Keratinocyte (primary cell): Measurements from ENCODE around the gene CD2AP. TPM values are rescaled to one million over a fixed set of nuclear protein-coding genes. Genes with fewer than 3 reads are reported as not detected.

Experiments used
- DNase-seq: peaks from one replicate; pipeline ENCODE4 v3.0.0-alpha.2; 2011; ENCODE audit warnings: low read depth, missing footprints, low spot score
- FAIRE-seq: peaks from 2 replicates; lab custom pipeline; 2011; peaks lifted over from hg19 to GRCh38; lab: Jason Lieb, UNC
- H2AFZ ChIP-seq: 2 replicates; pipeline ENCODE4 v1.6.0; 2012; ENCODE audit warnings: low read length, control low read depth, inconsistent platforms; ENCODE audit not compliant: control insufficient read depth
- H3K27ac ChIP-seq: 2 replicates; pipeline ENCODE4 v1.5.1; 2011; ENCODE audit warnings: low read length; ENCODE audit not compliant: control insufficient read depth, insufficient read depth
- H3K27me3 ChIP-seq: 3 replicates; pipeline ENCODE4 v1.6.0; 2011; ENCODE audit warnings: low read length; ENCODE audit not compliant: control insufficient read depth, insufficient read depth; ENCODE audit errors: extremely low read depth
- H3K36me3 ChIP-seq, 2 experiments: 2 replicates in 1 of 2; 3 replicates in 1 of 2; pipeline ENCODE4 v1.5.1; 2011; ENCODE audit warnings: low read length in 2 of 2, mild to moderate bottlenecking in 1 of 2; ENCODE audit not compliant: control insufficient read depth in 2 of 2, insufficient read depth in 2 of 2; ENCODE audit errors: extremely low read depth in 1 of 2
- H3K4me1 ChIP-seq: 3 replicates; pipeline ENCODE4 v1.5.1; 2011; ENCODE audit warnings: low read length; ENCODE audit not compliant: control insufficient read depth, insufficient read depth; ENCODE audit errors: extremely low read depth
- H3K4me2 ChIP-seq: 3 replicates; pipeline ENCODE4 v1.6.0; 2011; ENCODE audit warnings: low read depth, low read length; ENCODE audit not compliant: control insufficient read depth, insufficient read depth; ENCODE audit errors: extremely low read depth
- H3K4me3 ChIP-seq, 3 experiments: fragments of 200-600 bp in 1 of 3; sonication (generic) in 1 of 3; 2 replicates in 2 of 3; 3 replicates in 1 of 3; pipeline ENCODE4 v1.5.1; 2011 to 2016; ENCODE audit warnings: low read length in 3 of 3, mild to moderate bottlenecking in 3 of 3, control low read depth in 2 of 3, inconsistent platforms in 1 of 3, low read depth in 1 of 3, mixed read lengths in 1 of 3, mixed run types in 1 of 3, moderate library complexity in 1 of 3; ENCODE audit not compliant: control insufficient read depth in 2 of 3, insufficient read depth in 2 of 3; ENCODE audit errors: extremely low read depth in 1 of 3
- H3K79me2 ChIP-seq: 2 replicates; pipeline ENCODE4 v1.6.0; 2012; ENCODE audit warnings: low read length; ENCODE audit not compliant: control insufficient read depth, insufficient read depth
- H3K9ac ChIP-seq: 3 replicates; pipeline ENCODE4 v1.6.0; 2011; ENCODE audit warnings: low read length; ENCODE audit not compliant: control insufficient read depth, insufficient read depth; ENCODE audit errors: extremely low read depth
- H3K9me1 ChIP-seq: 3 replicates; pipeline ENCODE4 v1.6.0; 2011; ENCODE audit warnings: low read length; ENCODE audit not compliant: control insufficient read depth, insufficient read depth; ENCODE audit errors: extremely low read depth
- H3K9me3 ChIP-seq: 2 replicates; pipeline ENCODE4 v1.5.1; 2012; ENCODE audit warnings: low read depth, low read length; ENCODE audit not compliant: control insufficient read depth
- H4K20me1 ChIP-seq: 3 replicates; pipeline ENCODE4 v1.6.0; 2011; ENCODE audit warnings: low read length; ENCODE audit not compliant: control insufficient read depth, insufficient read depth; ENCODE audit errors: extremely low read depth
- EZH2 ChIP-seq: IDR thresholded peaks from one replicate; pipeline ENCODE4 v1.6.1; 2012; ENCODE audit warnings: inconsistent platforms, mild to moderate bottlenecking, low read length, moderate library complexity
- dilution Hi-C: fragments of 300-500 bp; cut with MboI; formaldehyde crosslinking; loops from one replicate; pipeline ENCODE4 v1.7.0; 2020; ENCODE audit warnings: low sequenced_read_pairs; ENCODE audit not compliant: extremely low pct_ligation_motif_present
- polyA plus RNA-seq, 5 experiments: library from polyadenylated mRNA; depleted of rRNA in 3 of 5; stranded (reverse) in 3 of 5; stranded (forward) in 1 of 5; unstranded in 1 of 5; fragments of >200 nt; gene quantifications; 1 replicate in 1 of 5; 2 replicates in 3 of 5; 3 replicates in 1 of 5; pipeline versions ENCODE4 v1.2.1 to v1.2.3, GENCODE V29; 2011 to 2012; ENCODE audit warnings: missing spikeins in 2 of 5, low read depth in 1 of 5, low replicate concordance in 1 of 5
- TF ChIP-seq, protein P1 (sequence below), 3 experiments: IDR thresholded peaks in 1 of 3; conservative IDR thresholded peaks in 1 of 3; optimal IDR thresholded peaks in 1 of 3; 2 replicates in 2 of 3; 3 replicates in 1 of 3; pipeline versions ENCODE3 to v1.5.1; 2011; ENCODE audit warnings: low read length in 3 of 3, mild to moderate bottlenecking in 3 of 3, moderate library complexity in 2 of 3, control low read depth in 1 of 3, inconsistent platforms in 1 of 3; ENCODE audit not compliant: insufficient read depth in 2 of 3; ENCODE audit errors: extremely low read depth in 1 of 3

The CD2AP gene
- polyA plus RNA-seq, 1 donor (not counting 4 experiments of a cell fraction or from before 2014, with no cell fraction given), result 23.9 TPM

DNA sequence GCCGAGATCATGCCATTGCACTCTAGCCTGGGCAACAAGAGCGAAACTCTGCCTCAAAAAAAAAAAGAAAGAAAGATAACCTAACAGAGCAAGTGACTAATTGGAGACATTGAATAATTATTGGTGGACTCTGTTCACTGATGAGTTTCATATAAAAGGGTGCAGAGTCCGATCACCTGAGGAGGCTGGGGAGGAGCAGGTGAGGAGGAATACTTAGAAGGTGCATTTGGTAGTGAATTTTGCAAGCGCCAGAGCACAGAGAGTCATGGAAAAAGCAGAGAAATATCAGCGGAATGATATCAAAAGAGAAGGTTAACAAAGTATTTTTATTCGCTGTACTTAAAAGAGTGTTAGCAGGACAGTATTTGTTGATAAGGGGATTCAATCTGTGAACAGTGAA, 44.4 kb downstream of the CD2AP start:
- no peaks in the 10 kb centered on the region for H3K4me1 ChIP-seq
- H3K79me2 ChIP-seq, result peaks cover 73% of the 10 kb centered on the region
- no peaks in the 10 kb centered on the region for H4K20me1 ChIP-seq
- H3K27ac ChIP-seq, result no peak overlapping the region
- no peak overlapping the region for H3K4me2 ChIP-seq
- dilution Hi-C loops, result no loop called here
- TF ChIP-seq EZH2, result no peak
- TF ChIP-seq, protein P1, sequence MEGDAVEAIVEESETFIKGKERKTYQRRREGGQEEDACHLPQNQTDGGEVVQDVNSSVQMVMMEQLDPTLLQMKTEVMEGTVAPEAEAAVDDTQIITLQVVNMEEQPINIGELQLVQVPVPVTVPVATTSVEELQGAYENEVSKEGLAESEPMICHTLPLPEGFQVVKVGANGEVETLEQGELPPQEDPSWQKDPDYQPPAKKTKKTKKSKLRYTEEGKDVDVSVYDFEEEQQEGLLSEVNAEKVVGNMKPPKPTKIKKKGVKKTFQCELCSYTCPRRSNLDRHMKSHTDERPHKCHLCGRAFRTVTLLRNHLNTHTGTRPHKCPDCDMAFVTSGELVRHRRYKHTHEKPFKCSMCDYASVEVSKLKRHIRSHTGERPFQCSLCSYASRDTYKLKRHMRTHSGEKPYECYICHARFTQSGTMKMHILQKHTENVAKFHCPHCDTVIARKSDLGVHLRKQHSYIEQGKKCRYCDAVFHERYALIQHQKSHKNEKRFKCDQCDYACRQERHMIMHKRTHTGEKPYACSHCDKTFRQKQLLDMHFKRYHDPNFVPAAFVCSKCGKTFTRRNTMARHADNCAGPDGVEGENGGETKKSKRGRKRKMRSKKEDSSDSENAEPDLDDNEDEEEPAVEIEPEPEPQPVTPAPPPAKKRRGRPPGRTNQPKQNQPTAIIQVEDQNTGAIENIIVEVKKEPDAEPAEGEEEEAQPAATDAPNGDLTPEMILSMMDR (optimal IDR thresholded peaks at IDR 0.05 in 1 of 3, IDR thresholded peaks at IDR 0.05 in 1 of 3, conservative IDR thresholded peaks at IDR 0.05 in 1 of 3; ENCODE audit: extremely low read depth in 1 of 3, insufficient read depth in 2 of 3, low read length in 3 of 3), result no peak
- H3K36me3 ChIP-seq, result no peaks in the 10 kb centered on the region
- no peaks in the 10 kb centered on the region for H3K9me1 ChIP-seq
- H3K9me3 ChIP-seq, result no peaks in the 10 kb centered on the region
- no peak overlapping the region for H3K4me3 ChIP-seq
- H3K9ac ChIP-seq, result no peak overlapping the region
- H3K27me3 ChIP-seq, result no peaks in the 10 kb centered on the region
- no peak overlapping the region for H2AFZ ChIP-seq
- no peak for FAIRE-seq
- no peak for DNase-seq

DNA sequence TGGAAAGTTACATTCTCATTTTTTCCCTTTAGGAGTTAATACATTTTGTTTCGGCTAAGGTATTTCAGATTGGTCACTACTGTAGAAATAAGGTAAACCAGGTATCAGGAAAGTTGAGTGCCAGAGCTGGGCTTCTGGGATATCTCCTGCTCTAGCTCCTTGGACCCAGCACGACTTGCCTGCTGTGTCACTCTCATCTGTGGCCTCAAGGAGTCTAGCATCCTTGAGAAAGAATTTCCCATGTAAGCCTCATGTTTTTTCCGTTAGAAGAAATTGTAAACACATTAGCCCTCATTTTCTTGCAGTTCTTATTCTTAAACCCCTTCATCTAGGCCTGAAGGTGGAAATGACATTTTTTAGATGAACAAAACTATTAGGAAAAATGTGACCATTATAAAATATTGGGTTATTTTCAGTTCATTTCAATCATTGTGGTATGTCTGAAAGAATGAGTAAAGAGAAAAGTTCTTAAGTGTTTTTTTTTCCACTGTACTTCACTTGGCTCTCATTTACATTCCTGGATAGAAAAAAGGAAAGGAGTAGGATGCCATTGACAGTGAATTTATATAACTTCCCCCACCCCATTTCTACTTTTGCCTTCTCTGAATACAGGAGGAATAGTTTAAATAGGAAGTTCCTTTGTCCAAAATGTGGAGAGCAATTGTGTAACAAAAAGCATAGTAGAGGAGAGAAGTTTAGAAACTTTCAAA, 46.7 kb downstream of the CD2AP start:
- no peak for DNase-seq
- no peak for TF ChIP-seq EZH2
- TF ChIP-seq, protein P1 (optimal IDR thresholded peaks at IDR 0.05 in 1 of 3, IDR thresholded peaks at IDR 0.05 in 1 of 3, conservative IDR thresholded peaks at IDR 0.05 in 1 of 3; ENCODE audit: extremely low read depth in 1 of 3, insufficient read depth in 2 of 3, low read length in 3 of 3), result no peak
- dilution Hi-C loops, result no loop called here
- H3K9ac ChIP-seq, result no peak overlapping the region
- H3K36me3 ChIP-seq, result no peaks in the 10 kb centered on the region
- H4K20me1 ChIP-seq, result no peaks in the 10 kb centered on the region
- no peaks in the 10 kb centered on the region for H3K9me3 ChIP-seq
- no peak overlapping the region for H3K4me3 ChIP-seq
- no peaks in the 10 kb centered on the region for H3K9me1 ChIP-seq
- no peak overlapping the region for H2AFZ ChIP-seq
- no peak for FAIRE-seq
- peaks cover 68% of the 10 kb centered on the region for H3K79me2 ChIP-seq
- no peak overlapping the region for H3K4me2 ChIP-seq
- H3K27me3 ChIP-seq, result no peaks in the 10 kb centered on the region
- no peak overlapping the region for H3K27ac ChIP-seq
- no peaks in the 10 kb centered on the region for H3K4me1 ChIP-seq
